A673 (cell line): Measurements from ENCODE around the gene LGR4. TPM values are rescaled to one million over a fixed set of nuclear protein-coding genes. Genes with fewer than 3 reads are reported as not detected.
A peak's percentile ranks its signal among the peaks of the same experiment; 100 is the strongest.

Source experiments
- BruUV-seq: library from RNA; stranded (reverse); fragments of 400-500 nt; replicated peaks from 2 replicates; lab custom pipeline; 2021; lab: Mats Ljungman, UMichigan
- CTCF ChIA-PET: fragments of 300-600 bp; sonication (Branson Sonifier 250); formaldehyde crosslinking; loops from one replicate; lab custom pipeline; 2022; ENCODE audit warnings: antibody characterized with exemption; lab: Charles Lee
- POLR2A ChIA-PET: fragments of 300-600 bp; sonication (Branson Sonifier 250); formaldehyde crosslinking; loops from one replicate; lab custom pipeline; 2022; ENCODE audit warnings: antibody characterized with exemption; ENCODE audit not compliant: low non-redundant PET; lab: Charles Lee
- DNase-seq: peaks from one replicate; pipeline ENCODE4 v3.0.0-alpha.2; 2015; ENCODE audit warnings: low spot score
- H3K27ac ChIP-seq: fragments of 200-600 bp; sonication (generic); 2 replicates; pipeline ENCODE4 v1.5.1; 2016; ENCODE audit warnings: mixed run types, low read depth, mild to moderate bottlenecking, mixed read lengths, antibody characterized with exemption, low read length; ENCODE audit not compliant: poor library complexity, severe bottlenecking
- H3K27me3 ChIP-seq: fragments of 200-600 bp; sonication (generic); replicated peaks from 2 replicates; pipeline ENCODE4 v1.6.1; 2017; ENCODE audit warnings: mixed run types, low read depth, mild to moderate bottlenecking, mixed read lengths, antibody characterized with exemption, low read length; ENCODE audit not compliant: insufficient read depth, poor library complexity
- H3K36me3 ChIP-seq: fragments of 200-600 bp; sonication (generic); 2 replicates; pipeline ENCODE4 v1.6.1; 2016; ENCODE audit warnings: mixed run types, mild to moderate bottlenecking, mixed read lengths, antibody characterized with exemption, low read length; ENCODE audit not compliant: insufficient read depth, poor library complexity, severe bottlenecking
- H3K4me1 ChIP-seq: fragments of 200-600 bp; sonication (generic); 2 replicates; pipeline ENCODE4 v1.6.1; 2017; ENCODE audit warnings: mixed run types, mild to moderate bottlenecking, mixed read lengths, antibody characterized with exemption, low read length; ENCODE audit not compliant: insufficient read depth, poor library complexity, severe bottlenecking
- H3K4me3 ChIP-seq: fragments of 200-600 bp; sonication (generic); 2 replicates; pipeline ENCODE4 v1.5.1; 2016; ENCODE audit warnings: low read depth, mixed run types, mild to moderate bottlenecking, mixed read lengths, low read length; ENCODE audit not compliant: poor library complexity, severe bottlenecking
- H3K9me3 ChIP-seq: fragments of 200-600 bp; sonication (generic); 2 replicates; pipeline ENCODE4 v1.6.1; 2016; ENCODE audit warnings: mixed run types, low read depth, mild to moderate bottlenecking, mixed read lengths, antibody characterized with exemption, low read length; ENCODE audit not compliant: poor library complexity, severe bottlenecking
- CTCF ChIP-seq: fragments of 300-800, 200-600 bp; sonication (generic); conservative IDR thresholded peaks from 2 replicates; pipeline ENCODE4 v1.5.1; 2017; ENCODE audit warnings: low read depth, mild to moderate bottlenecking, antibody characterized with exemption, low read length, moderate library complexity, mixed read lengths
- EZH2 ChIP-seq: fragments of 200-600 bp; sonication (generic); IDR thresholded peaks from 2 replicates; pipeline ENCODE4 v1.6.1; 2017; ENCODE audit warnings: borderline replicate concordance, low read depth, mild to moderate bottlenecking, mixed read lengths, antibody characterized with exemption, low read length; ENCODE audit not compliant: poor library complexity, severe bottlenecking
- intact Hi-C: fragments of 100-400 bp; cut with micrococcal nuclease; formaldehyde crosslinking; loops from one replicate; pipeline ENCODE4 v1.10.0; 2022; ENCODE audit not compliant: unreplicated experiment
- total RNA-seq: library from RNA; stranded (reverse); gene quantifications from 2 replicates; pipeline ENCODE4 v1.2.3, GENCODE V29; 2021

The LGR4 gene
- total RNA-seq, 1 experiment from 2014 or later, result 24.7 TPM

- POLR2A ChIA-PET, result no interaction called here
- CTCF ChIA-PET, result no interaction called here
- intact Hi-C loops, result no loop called here
- no peak for DNase-seq
- H3K27me3 ChIP-seq, result no peaks in the 10 kb centered on the region
- H3K4me1 ChIP-seq, result peaks cover 14% of the 10 kb centered on the region
- H3K9me3 ChIP-seq, result no peaks in the 10 kb centered on the region
- H3K4me3 ChIP-seq, result no peak overlapping the region
- TF ChIP-seq CTCF, result no peak
- no peak for TF ChIP-seq EZH2
- BruUV-seq, result no TSS peak
- H3K36me3 ChIP-seq, result peaks cover 4% of the 10 kb centered on the region
- H3K27ac ChIP-seq, result no peak overlapping the region
These were observed 85.2 kb downstream of the LGR4 start for GRCh38 chr11:27387362-27387761.

GRCh38 chr11:27386181-27386845 lies 86.3 kb downstream of the LGR4 start:
- intact Hi-C loops, result no loop called here
- no TSS peak for BruUV-seq
- Histone ChIP-seq H3K36me3 (peaks cover 4% of the 10 kb centered on the region), H3K27ac (no peak overlapping the region), H3K4me3 (no peak overlapping the region), H3K4me1 (peaks cover 14% of the 10 kb centered on the region), H3K9me3 (no peaks in the 10 kb centered on the region), H3K27me3 (no peaks in the 10 kb centered on the region)
- DNase-seq, result no peak
- CTCF ChIA-PET, result no interaction called here
- POLR2A ChIA-PET, result no interaction called here
- TF ChIP-seq EZH2, result no peak
- no peak for TF ChIP-seq CTCF

GRCh38 chr11:27385245-27385644 lies 87.3 kb downstream of the LGR4 start:
- TF ChIP-seq CTCF (no peak), EZH2 (no peak)
- peaks cover 14% of the 10 kb centered on the region for H3K4me1 ChIP-seq
- ChIA-PET CTCF (no interaction called here), POLR2A (no interaction called here)
- peak; percentile 49 for DNase-seq
- peaks cover 4% of the 10 kb centered on the region for H3K36me3 ChIP-seq
- H3K27me3 ChIP-seq, result no peaks in the 10 kb centered on the region
- no peaks in the 10 kb centered on the region for H3K9me3 ChIP-seq
- H3K27ac ChIP-seq, result no peak overlapping the region
- intact Hi-C loops, result loop anchor here (1.0 kb wide), 1 partner anchor 10 kb away; no protein-coding TSS in a partner anchor
- BruUV-seq, result no TSS peak
- no peak overlapping the region for H3K4me3 ChIP-seq
